HEK293T (cell line): Measurements from ENCODE around the gene TESK2.

Experiments
- ELF4 ChIP-seq: fragments of 450-650 bp; IDR thresholded peaks from 2 replicates; pipeline ENCODE4 v1.6.1; 2017; ENCODE audit warnings: antibody characterized with exemption
- FOXA1 ChIP-seq: fragments of 450-650 bp; IDR thresholded peaks from 2 replicates; pipeline ENCODE4 v1.6.1; 2016; ENCODE audit warnings: mild to moderate bottlenecking
- HDGF ChIP-seq: fragments of 450-650 bp; IDR thresholded peaks from 2 replicates; pipeline ENCODE4 v1.6.1; 2017; ENCODE audit warnings: antibody characterized with exemption, borderline replicate concordance
- NFRKB ChIP-seq: fragments of 450-650 bp; IDR thresholded peaks from 2 replicates; pipeline ENCODE4 v1.6.1; 2016; ENCODE audit warnings: mild to moderate bottlenecking, moderate library complexity
- SP1 ChIP-seq: fragments of 450-650 bp; IDR thresholded peaks from 2 replicates; pipeline ENCODE4 v1.6.1; 2017
- SUZ12 ChIP-seq: fragments of 450-650 bp; IDR thresholded peaks from 2 replicates; pipeline ENCODE4 v1.6.1; 2016; ENCODE audit warnings: mild to moderate bottlenecking
- TARDBP ChIP-seq: fragments of 450-650 bp; IDR thresholded peaks from 2 replicates; pipeline ENCODE4 v1.6.1; 2016
- ZNF384 ChIP-seq: fragments of 450-650 bp; IDR thresholded peaks from 2 replicates; pipeline ENCODE4 v1.6.1; 2016

DNA sequence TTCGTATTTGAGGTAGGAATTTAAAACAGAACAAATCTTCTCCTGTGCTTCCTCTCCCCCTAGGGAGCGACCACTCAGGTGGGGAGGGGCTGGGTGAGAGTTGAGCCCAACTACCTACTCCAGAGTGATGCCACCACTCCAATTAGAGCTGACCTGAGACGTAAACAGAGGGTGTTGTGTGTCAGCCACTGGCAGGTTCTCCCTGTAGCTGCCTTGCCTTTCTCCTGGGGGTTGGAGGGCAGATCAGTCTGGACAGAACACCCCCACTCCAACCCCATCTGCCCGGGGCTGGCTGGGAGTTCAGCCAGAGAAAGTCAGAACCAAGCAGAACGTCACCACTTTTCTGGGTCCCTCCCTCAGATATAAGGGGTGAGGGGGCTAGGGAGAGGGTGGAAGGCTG is 162.3 kb downstream of the TESK2 start:
- TF ChIP-seq ELF4, result no peak
- TF ChIP-seq HDGF, result no peak
- no peak for TF ChIP-seq TARDBP
- TF ChIP-seq SP1, result no peak
- TF ChIP-seq SUZ12, result no peak
- no peak for TF ChIP-seq FOXA1
- TF ChIP-seq NFRKB, result no peak
- no peak for TF ChIP-seq ZNF384
